HG02763 (cell line): Measurements from ENCODE around the gene KLHL29.
"Not testable (repeated sequence)": the region's sequence is repeated elsewhere in the genome, so short reads cannot be mapped to it uniquely, and the experiment has no call there.

Experiments used
- ATAC-seq: cut with Tn5 transposase; IDR thresholded peaks from one replicate; pipeline ENCODE4 v1.9.1; 2021; ENCODE audit warnings: mild to moderate bottlenecking, moderate library complexity; ENCODE audit not compliant: unreplicated experiment

The KLHL29 gene

DNA sequence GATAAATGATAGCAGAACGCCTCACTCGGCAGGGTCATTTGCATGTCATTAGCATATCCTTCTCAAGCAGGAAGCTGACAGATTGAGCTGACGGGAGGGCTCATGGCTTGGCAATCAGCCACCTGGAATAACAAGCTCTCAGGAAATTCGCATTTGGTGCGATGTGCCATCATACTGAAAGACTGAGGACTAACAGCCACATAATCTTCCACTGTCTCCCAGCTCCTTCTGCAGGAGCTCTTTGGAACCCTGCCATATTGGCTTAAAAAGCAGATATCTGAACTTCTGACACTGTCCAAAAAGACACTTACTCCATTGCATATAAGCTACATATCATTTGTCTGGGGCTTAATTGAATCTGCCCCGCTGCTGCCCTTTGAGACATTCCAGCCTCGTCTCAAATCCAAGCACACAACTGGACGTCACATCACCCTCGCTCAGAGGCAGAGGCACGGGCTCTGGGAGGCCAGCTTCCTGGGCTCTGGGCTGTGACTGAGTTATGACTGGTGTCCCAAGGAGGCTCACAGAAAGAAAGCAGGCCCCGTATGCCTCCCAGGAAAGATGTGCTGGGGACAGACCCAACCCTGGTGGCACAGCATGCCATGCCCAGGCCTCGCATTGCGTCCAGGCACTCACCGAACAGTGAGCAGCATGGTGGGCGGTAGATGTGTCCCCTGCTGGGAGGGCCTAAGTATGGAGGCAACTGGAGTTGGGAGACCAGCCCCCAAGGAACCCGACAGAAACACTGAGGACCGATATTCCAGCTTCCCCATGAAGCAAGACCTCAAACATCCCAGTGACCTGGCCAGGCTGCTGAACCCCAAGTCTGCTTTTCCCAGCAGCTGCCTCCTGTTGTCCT is 314.0 kb downstream of the KLHL29 start:
- ATAC-seq: no peak

DNA sequence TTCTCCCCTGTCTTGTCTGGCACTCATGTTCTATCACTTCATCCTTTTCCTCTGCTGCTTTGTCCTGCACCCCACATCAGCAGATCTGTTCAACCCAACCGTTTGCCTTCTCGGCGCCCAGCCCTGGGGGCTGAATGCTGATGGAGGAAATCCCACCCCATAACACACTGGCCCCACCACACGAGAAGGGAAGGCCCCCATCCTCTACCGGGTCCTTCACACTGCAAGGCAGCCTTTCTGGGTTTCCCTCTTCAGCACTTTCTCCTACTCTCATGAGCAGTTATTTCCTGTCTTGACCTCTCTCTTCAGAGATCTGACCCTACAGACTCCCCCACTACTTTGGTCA is 314.6 kb downstream of the KLHL29 start:
- ATAC-seq: no peak

DNA sequence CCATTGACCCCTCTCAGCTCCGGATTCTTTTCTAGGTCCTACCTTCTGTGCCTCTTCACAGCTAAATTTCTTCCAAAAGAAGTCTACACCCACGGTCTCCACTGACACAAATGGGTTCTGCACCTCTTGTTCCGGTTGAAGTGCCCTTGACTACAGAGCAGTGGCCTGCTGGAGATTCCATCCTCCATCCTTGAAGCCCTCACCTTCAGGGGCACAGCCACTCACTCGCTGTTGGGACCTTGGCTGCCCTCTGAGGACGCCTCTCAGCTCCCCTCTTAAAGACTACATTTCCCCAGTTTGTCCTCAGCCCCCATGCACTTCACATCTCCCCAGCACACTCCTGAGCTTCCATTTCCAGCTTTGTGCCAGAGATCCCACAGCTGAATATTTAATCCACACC is 315.6 kb downstream of the KLHL29 start:
- ATAC-seq: no peak

DNA sequence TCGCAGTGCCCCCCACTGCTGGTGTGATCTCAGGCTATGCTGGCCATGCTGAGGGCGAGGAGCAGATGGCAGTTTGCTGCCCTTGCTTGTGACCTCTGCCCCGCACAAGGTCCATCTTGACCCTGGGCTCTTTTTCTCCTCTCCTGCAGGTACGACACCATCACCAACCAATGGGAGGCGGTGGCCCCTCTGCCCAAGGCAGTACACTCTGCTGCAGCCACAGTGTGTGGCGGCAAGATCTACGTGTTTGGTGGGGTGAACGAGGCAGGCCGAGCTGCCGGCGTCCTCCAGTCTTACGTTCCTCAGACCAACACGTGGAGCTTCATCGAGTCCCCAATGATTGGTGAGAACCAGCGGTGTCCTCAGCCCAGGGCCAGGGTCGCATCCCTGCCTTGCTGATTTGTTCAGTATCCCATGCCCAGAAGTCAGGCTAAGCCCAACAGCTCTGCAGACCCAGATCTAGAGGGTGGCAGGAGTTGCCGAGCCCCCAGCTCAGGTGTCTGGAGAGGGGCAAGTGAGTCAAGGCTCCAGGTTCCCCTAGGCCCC is 318.1 kb downstream of the KLHL29 start:
- no peak for ATAC-seq

DNA sequence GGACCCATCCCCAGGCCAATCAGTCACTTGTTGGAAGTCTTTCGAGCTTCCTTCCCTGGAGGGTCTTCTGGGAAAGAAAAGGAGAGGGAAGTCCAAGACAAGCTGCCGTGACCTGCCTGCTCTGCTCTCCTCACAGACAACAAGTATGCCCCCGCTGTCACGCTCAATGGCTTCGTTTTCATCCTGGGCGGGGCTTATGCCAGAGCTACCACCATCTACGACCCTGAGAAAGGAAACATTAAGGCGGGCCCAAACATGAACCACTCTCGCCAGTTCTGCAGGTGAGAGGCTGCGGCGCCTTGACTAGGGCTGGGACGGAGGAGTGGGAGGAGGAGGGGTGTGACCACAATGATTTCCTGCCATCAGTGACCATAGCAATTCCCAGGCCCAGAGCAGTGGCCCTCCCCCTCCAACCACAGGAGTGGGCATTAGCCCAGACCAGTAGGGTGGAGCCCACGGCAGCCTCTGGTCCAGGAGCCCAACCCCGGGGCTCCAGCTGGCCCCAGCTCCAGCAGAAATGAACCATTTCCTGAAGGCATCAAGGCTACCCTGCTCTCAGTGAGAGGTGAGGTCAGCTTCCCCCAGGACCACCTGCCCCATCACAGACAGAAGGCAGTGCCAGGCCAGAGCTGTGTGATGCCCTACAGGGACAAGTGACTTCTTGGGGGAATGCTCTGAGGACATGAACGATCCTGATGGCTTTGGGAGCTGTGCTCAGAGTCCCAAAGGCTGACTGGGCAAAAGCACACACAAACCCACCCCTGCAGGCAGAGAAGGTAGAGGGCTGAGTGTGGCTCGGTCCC is 318.8 kb downstream of the KLHL29 start:
- no peak for ATAC-seq

DNA sequence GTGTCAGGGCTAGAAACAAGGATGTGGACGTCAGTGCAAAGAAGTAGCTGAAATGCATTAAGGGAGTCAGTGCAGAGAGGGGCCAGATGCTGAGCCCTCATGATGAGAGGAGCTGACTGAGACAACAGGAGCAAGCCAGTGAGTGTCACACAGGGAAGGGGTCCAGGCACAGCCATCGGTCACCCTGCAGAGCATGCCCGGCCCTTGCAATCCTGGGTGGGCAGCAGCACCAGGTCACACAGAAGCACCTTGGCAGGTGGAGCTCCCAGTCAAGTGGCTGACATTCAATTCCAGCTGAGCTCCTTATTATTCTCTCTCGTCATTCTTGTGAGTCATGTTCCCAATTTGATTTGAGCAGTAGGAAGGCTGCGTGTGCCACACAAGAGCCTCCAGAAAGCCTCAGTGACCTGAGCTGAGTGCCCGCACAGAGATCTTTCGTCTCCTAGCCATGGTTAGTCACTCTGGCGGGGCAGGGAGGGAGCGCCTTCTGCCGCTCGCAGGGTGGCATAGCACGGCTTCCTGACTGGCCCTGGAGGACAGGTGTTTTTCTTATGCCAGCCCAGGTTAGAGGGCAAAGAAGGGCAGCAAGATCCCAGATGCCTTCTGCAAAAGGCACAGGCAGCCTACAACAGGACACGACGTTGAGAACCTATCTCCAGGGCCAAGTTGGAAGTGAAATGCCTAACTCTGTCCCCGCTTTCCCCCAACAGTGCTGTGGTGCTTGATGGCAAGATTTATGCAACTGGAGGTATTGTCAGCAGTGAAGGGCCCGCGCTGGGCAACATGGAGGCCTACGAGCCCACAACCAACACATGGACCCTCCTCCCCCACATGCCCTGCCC is 321.0 kb downstream of the KLHL29 start:
- no peak for ATAC-seq

DNA sequence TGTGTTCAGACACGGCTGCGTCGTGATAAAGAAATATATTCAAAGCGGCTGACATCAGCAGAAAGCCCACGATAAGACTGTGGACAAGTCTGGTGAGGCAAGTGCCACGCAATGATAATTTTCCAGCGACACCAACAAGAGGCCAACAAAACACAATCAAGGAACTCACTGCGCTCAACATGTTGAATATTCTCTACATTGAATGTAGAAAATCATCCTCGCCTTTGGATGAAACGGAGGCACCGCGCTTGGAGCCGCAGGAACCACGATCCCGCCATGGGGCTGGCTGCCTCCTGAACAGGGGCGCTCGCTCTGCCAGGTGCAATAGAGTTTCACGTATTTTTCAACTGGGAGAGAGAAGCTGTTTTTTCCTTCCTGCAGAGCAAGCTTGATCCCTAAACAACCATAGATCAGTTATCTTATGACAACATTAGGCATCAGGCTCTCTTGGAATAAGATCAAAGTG is 321.7 kb downstream of the KLHL29 start:
- no peak for ATAC-seq

DNA sequence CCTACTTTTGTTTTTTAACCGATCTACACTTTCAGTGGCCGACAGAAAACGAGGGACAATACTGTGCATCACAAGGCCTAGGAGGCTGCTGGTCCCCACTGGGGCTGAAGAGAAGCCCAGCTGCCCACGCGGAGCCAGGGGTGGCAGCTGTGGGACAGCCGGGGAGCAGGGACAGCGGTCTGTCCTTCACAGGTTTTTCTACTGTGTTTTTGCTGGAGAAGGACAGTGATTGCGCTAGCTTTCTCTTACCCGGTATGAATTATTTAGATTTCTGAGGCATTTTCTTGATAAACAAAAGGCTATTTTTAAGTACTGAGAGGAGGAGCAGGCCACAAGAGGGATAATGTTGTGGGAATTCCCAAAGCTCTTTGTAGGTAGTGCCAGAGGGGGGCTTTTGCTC is 322.1 kb downstream of the KLHL29 start:
- ATAC-seq: no peak

DNA sequence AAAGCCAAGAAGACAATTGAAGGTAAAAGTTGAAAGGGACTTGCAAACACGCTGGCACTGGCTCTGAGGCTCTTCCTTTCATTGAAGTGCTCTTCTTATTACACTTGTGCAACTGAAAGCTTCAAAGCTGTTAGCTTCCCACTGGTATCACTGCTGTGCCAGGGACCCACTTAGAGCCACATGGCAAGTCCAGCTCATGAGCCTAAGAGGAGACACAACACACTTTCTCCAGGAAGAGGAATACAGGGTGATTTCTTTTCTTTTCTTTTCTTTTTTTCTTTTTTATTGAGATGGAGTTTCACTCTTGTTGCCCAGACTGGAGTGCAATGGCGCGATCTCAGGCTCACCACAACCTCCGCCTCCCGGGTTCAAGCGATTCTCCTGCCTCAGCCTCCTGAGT is 323.8 kb downstream of the KLHL29 start:
- no peak for ATAC-seq

DNA sequence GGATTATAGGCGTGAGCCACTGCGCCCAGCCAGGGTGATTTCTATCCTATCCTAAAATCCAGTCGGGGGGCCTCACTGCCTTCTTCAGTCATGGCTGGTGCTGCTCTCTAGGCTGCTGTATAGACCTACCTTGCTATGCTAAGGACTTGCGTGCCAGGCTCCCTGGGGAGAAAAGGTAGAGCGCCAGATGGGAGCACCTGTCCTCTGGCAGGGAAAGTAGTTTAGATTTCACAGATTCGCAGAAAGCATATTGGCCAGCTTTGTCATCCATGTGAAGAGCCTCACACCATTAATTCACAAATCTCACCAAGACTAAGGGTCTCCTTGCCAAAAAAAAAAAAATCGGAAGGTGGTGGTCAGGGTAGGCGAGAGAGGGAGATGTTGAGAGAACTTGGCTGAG is 324.3 kb downstream of the KLHL29 start:
- ATAC-seq: no peak

DNA sequence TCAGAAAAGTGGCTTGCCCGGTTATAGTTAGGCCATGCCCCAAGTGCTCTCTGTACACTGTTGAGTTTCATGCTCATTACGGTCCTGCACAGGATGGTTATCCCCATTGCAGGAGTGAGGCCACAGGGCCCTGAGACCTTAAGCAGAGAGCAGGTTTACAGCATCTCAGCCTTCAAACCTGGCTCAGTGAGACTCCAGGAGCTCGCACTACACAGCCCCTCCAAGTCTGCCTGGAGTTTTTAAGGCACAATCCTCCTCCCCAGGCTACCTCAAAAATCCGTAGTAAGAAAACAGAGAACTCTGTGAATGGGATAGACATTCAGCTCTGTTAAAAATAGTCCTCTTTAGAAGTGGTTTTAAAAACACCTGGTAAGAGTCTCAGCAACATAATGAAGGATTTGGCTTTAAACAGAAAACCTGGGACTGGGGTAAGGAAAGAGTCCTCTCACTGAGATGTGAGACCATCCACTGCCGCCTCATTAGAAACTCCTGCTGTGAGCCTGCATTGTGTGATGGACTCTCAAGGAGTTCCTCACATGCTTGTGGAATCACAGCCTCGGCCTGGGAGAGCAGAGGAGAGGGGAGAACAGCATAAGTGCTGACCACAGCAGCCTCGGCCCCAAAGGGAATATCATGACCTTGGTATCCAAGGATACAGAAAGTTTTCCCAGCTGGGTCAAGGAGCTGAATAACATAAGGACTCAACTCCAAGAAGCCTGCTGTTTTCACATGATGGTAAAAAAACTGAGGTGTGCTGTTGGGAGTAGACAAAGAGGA is 327.2 kb downstream of the KLHL29 start:
- no peak for ATAC-seq

DNA sequence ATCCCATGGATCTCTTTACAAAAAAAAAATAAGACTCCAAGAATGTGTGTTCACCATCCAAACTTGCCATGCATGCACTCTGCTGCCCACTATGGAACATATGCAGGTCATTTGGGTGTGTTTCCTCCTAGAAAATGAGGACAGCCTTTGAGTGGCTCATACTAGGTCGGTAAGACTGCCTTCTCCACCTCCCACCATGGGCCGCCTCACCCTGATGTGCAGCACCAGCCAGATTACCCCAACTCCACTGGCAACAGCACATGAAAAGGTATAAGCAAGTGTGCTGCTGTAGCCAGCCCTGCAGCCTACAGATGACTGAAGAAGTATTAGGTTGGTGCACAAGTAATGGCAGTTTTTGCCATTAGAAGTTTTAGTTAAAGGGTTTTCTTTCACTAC is 327.8 kb downstream of the KLHL29 start:
- ATAC-seq: no peak

DNA sequence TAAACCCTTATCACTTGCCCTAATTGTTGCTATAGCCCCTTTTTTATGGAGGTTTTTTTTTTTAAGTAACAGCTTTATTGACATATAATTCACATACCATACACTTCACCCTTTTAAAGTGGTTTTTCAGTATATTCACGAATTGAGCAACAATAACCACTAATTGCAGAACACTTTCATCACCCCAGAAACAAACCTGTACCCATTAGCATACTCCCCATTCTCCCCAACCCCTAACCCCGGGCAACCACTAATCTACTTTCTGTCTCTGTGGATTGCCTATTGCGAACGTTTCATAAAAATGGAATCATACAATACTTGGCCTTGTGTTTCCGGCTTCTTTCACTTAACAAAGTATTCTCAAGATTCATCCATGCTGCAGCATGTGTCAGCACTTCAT is 328.4 kb downstream of the KLHL29 start:
- no peak for ATAC-seq

DNA sequence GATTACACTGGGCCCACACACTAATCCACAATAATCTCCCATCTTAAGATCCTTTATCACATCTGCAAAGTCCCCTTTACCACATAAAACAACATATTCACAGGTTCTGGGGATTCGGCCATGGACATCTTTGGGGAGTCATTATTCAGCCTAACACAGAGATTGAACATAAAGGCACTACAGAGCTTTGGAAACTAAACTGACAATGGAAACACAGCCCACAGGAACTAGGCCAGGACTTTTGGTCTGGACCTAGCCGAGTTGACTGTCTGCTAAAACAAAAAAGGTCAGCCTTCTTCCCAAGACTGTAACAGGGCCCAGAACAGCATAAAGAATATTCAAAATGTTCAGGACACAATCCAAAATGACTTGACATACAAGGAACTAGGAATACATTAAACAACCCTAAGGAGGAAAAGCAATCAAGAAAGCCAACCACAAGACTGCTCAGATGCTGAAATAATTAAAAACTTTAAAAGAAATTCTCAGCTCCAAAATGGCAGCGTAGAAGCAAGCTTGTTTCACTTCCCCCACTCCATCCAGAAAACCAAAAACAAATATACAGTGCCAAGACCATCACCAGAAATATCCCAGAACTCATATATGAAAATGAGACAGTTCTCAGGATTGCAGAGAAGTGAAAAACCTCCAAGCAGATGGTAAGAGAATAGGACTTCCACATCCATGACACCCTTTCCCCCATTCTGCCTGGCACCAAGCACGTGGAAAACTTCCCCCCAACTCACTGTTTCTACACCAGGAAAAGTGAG is 334.1 kb downstream of the KLHL29 start:
- no peak for ATAC-seq

DNA sequence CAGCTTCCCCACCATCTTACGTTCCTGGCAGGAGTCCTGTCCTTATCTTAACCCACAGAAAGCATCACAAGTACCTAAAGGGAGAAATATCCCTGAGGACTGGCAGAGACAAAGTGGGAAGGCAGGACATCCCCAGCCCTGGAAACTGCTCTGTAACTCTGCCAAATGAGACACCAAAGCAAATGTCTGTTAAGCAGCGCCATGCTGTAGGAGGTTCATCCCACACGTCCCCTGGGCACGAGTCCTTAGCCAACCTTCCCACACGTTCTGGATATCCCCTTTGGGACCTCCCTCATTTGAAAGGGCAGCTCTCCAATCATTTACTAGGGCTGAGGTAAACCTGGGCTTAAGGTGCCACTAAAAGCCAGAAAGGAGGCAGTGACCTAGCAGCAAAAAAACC is 334.7 kb downstream of the KLHL29 start:
- no peak for ATAC-seq

DNA sequence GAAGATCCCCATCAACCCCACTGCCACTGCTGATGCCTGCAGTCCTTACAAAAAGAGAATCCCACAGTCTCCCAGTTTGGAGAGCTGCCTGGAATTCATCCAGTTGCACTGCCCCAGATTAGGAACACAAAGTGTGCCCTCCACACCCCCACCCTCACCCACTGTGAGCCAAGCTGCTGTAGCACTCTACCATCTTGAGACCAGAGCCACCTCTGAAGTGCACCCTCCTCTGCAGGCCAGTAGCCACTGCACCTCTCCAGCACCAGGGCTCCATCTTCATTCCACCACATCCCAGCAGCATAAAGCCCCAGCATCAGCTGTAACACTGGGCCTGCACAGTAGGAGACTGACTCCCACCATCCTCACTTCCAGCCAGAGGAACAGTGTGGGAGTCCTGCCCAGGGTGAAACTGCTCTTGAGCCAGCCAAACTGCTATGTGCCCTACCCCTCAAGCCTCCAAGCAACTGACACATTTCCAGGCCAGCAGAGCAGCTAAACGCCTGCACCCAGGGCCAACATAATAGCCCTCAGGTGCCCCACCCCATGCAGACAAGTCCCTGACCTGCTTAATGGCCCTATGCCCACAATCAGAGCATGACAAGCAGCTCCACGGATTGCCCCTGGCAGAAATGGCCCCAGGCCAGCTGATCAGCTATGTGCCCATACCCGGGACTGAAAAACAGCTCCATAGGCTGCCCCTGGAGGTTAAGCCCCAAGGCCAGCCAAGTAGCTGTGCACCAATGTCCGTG is 335.9 kb downstream of the KLHL29 start:
- no peak for ATAC-seq

DNA sequence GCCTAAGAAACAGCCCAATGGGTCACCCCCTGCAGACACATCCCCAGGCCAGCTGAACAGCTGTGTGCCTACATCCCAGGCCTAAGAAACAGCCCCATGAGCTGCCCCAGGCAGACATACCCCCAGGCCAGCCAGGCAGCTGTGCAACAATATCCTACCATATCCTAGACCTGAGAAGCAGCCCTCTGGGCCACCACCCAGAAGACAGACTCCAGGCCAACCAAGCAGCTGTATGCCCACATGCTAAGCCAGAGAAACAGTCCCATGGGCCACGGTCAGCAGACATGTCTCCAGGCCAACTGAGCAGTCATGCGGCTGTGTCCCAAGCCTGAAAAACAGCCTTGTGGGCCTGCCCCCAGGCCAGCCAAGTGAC is 336.5 kb downstream of the KLHL29 start:
- ATAC-seq: no peak

DNA sequence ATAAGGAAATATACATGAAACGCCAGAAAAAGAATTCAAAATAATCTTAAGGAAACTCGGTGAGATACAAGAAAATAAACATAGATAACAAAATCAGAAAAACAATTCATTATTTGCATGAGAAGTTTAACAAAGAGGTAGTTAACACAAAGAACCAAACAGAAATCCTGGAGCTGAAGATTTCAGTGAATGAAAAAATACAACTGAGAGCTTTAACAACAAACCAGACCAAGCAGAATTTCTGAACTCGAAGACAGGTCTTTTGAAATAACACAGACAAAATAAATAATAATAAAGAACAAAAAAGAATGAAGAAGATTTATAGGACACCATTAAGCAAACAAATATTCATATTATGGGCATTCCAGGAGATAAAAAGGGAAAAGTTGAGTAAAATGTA is 337.3 kb downstream of the KLHL29 start:
- ATAC-seq: no peak

DNA sequence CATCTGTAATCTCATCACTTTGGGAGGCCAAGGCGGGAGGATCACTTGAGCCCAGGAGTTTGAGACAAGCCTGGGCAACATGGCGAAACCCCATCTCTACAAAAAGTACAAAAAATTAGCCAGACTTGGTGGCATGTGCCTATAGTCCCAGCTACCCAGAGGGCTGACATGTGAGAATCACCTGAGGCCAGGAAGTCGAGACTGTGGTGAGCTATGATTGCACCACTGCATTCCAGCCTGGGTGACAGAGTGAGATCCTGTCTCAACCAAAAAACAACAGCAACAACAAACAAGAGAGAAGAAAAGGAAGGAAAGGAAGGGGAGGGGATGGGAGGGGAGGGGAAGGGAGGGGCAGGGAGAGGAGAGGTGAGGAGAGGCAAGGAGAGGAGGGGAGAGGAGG is 338.1 kb downstream of the KLHL29 start:
- not testable (repeated sequence) for ATAC-seq
